NT2/D1 (cell line): Measurements from ENCODE around the gene ELMOD1.

ENCODE experiments used
- DNase-seq: peaks from one replicate; pipeline ENCODE4 v3.0.0-alpha.2; 2011; ENCODE audit warnings: low read depth, low spot score
- H3K27me3 ChIP-seq: 2 replicates; pipeline ENCODE4 v1.6.0; 2011; ENCODE audit warnings: mild to moderate bottlenecking; ENCODE audit not compliant: insufficient read length, insufficient read depth
- H3K36me3 ChIP-seq: 2 replicates; pipeline ENCODE4 v1.6.1; 2011; ENCODE audit warnings: mild to moderate bottlenecking, low read length, mixed read lengths; ENCODE audit not compliant: insufficient read depth, insufficient read length
- H3K4me1 ChIP-seq: 2 replicates; pipeline ENCODE4 v1.5.1; 2011; ENCODE audit not compliant: insufficient read depth, insufficient read length
- H3K4me3 ChIP-seq: 2 replicates; pipeline ENCODE4 v1.5.1; 2011; ENCODE audit warnings: low read depth; ENCODE audit not compliant: insufficient read length
- H3K9ac ChIP-seq: 2 replicates; pipeline ENCODE4 v1.6.0; 2011; ENCODE audit warnings: low read depth; ENCODE audit not compliant: insufficient read length
- H3K9me3 ChIP-seq: 2 replicates; pipeline ENCODE4 v1.5.1; 2011; ENCODE audit warnings: mild to moderate bottlenecking, low read length; ENCODE audit not compliant: insufficient read depth
- SUZ12 ChIP-seq: IDR thresholded peaks from 2 replicates; pipeline ENCODE4 v1.6.1; 2011; ENCODE audit not compliant: insufficient read length, insufficient read depth; ENCODE audit errors: extremely low read depth
- YY1 ChIP-seq: IDR thresholded peaks from 2 replicates; pipeline ENCODE4 v1.6.1; 2011; ENCODE audit not compliant: insufficient read length, insufficient read depth
- ZNF274 ChIP-seq: IDR thresholded peaks from 2 replicates; pipeline ENCODE4 v1.6.1; 2011; ENCODE audit warnings: mild to moderate bottlenecking, low read depth, low read length

Gene ELMOD1

DNA sequence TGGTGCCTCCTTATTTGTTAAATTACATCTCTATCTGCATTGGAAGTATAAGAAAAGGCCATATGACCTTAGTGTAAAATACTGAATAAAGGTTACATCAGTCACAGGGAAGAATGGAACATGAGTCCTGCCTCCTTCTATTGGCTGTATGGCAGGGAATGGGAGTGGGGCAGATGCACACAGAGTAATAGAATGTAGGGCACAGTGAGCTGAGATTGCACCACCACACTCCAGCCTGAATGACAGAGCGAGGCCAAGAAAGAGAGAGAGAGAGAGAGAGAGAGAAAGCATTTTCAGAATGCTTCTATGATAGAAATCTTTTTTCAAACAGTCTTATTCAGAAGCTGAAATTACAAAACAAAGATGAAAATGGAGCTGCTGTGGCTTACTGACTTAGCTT is 62.1 kb downstream of the ELMOD1 start:
- no peak for DNase-seq
- no peaks in the 10 kb centered on the region for H3K4me1 ChIP-seq
- TF ChIP-seq ZNF274 (no peak), YY1 (no peak), SUZ12 (no peak)
- no peaks in the 10 kb centered on the region for H3K9me3 ChIP-seq
- no peak overlapping the region for H3K9ac ChIP-seq
- no peaks in the 10 kb centered on the region for H3K27me3 ChIP-seq
- H3K36me3 ChIP-seq: no peaks in the 10 kb centered on the region
- H3K4me3 ChIP-seq: no peak overlapping the region

DNA sequence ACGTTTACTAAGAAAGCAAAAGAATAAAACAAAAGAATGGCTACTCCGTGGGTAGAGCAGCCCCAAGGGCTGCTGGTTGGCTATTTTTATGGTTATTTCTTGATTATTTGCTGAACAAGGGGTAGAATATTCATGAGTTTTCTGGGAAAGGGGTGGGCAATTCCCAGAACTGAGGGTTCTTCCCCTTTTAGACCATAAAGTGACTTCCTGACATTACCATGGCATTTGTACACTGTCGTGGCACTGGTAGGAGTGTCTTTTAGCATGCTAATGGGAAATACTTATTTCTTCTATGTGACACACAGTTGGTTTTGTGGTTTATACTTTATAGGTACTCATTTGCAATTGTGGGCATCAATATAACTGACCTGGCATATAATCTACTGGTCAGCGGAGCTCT is 64.7 kb downstream of the ELMOD1 start:
- no peak for DNase-seq
- Histone ChIP-seq H3K4me1 (no peaks in the 10 kb centered on the region), H3K9me3 (no peaks in the 10 kb centered on the region), H3K9ac (no peak overlapping the region), H3K27me3 (no peaks in the 10 kb centered on the region), H3K4me3 (no peak overlapping the region), H3K36me3 (no peaks in the 10 kb centered on the region)
- TF ChIP-seq ZNF274: no peak
- no peak for TF ChIP-seq YY1
- TF ChIP-seq SUZ12: no peak

DNA sequence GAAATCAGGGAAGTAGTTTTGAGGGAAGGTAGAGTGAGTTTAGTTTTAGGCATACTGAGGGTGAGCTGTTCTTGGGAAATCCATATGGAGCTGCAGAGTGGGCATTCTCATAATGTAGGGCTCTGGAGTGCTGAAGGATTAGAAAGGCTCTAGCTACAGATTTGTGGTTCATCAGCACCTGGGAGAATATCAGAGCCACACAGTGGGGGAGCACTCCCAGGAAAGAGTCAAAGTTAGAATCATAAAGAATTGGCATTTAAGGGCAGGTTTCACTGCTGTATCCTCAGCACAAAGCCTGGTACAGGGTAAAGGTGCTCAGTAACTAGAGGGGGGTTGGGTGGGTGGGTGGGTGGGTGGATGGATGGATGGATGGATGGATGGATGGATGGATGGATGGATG is 68.4 kb downstream of the ELMOD1 start:
- Histone ChIP-seq H3K27me3 (no peaks in the 10 kb centered on the region), H3K4me3 (no peak overlapping the region), H3K9ac (no peak overlapping the region), H3K36me3 (no peaks in the 10 kb centered on the region), H3K4me1 (no peaks in the 10 kb centered on the region), H3K9me3 (no peaks in the 10 kb centered on the region)
- TF ChIP-seq SUZ12 (no peak), YY1 (no peak), ZNF274 (no peak)
- DNase-seq: no peak

DNA sequence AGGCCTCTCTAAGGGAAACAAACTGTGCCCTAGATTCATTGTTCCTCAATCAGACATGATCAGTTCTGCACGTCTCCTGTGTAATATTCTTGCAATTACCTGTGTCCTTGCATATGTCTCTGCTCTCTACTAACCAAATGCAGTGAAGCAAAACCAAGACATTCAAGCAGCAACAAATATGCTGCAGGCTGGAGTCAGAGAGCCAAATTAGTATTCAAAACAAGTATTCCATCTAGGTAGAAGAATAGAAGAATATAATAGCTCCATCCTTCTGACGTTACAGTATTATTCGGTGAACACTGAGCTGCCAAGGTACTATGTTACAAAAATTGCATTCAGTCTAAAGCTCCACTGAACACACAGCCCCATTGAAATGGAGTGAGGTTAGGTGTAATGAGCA is 69.1 kb downstream of the ELMOD1 start:
- H3K36me3 ChIP-seq: no peaks in the 10 kb centered on the region
- H3K9ac ChIP-seq: no peak overlapping the region
- no peak for DNase-seq
- H3K4me1 ChIP-seq: no peaks in the 10 kb centered on the region
- TF ChIP-seq SUZ12 (no peak), YY1 (no peak), ZNF274 (no peak)
- no peaks in the 10 kb centered on the region for H3K9me3 ChIP-seq
- no peak overlapping the region for H3K4me3 ChIP-seq
- no peaks in the 10 kb centered on the region for H3K27me3 ChIP-seq

DNA sequence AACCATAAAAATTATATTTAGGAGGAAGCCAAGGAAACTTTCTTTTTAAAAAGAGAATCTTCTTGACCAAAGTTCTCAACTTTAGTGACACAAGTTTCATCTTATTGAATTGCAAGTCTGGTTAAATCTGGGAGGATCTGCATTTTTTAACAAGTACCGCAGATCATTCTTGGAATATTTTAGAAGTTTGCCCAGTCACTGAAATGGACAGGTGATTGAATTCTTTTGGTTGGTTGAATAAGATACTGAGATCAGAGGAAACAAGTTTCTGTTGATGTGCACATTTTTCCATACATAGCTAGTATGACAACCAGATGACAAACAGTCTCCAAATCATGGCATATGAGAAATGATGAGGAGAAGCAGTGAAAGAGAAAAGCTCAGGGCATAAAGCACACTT is 70.7 kb downstream of the ELMOD1 start:
- Histone ChIP-seq H3K4me3 (no peak overlapping the region), H3K36me3 (no peaks in the 10 kb centered on the region), H3K9ac (no peak overlapping the region), H3K4me1 (no peaks in the 10 kb centered on the region), H3K27me3 (no peaks in the 10 kb centered on the region), H3K9me3 (no peaks in the 10 kb centered on the region)
- no peak for DNase-seq
- TF ChIP-seq ZNF274 (no peak), SUZ12 (no peak), YY1 (no peak)

DNA sequence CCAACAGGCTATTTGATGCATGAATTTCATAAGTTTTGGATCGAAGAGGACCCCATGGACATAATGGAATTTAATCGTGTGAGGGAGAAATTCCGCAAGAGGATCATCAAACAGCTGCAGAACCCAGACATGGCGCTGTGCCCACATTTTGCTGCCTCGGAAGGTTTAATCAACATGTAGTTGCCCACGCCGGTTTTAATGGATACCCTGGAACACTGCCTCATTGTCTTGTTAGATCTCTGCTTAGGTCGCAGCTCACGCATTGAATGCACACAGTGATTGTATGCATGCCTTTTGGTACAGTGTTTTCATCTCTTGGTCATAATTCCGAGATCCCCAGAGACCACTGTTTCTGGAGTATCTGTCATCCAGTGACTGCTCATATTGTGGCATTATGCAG is 74.1 kb downstream of the ELMOD1 start:
- H3K4me1 ChIP-seq: no peaks in the 10 kb centered on the region
- no peak for DNase-seq
- H3K9ac ChIP-seq: no peak overlapping the region
- no peaks in the 10 kb centered on the region for H3K36me3 ChIP-seq
- H3K4me3 ChIP-seq: no peak overlapping the region
- no peak for TF ChIP-seq SUZ12
- TF ChIP-seq ZNF274: no peak
- TF ChIP-seq YY1: no peak
- H3K27me3 ChIP-seq: no peaks in the 10 kb centered on the region
- no peaks in the 10 kb centered on the region for H3K9me3 ChIP-seq

DNA sequence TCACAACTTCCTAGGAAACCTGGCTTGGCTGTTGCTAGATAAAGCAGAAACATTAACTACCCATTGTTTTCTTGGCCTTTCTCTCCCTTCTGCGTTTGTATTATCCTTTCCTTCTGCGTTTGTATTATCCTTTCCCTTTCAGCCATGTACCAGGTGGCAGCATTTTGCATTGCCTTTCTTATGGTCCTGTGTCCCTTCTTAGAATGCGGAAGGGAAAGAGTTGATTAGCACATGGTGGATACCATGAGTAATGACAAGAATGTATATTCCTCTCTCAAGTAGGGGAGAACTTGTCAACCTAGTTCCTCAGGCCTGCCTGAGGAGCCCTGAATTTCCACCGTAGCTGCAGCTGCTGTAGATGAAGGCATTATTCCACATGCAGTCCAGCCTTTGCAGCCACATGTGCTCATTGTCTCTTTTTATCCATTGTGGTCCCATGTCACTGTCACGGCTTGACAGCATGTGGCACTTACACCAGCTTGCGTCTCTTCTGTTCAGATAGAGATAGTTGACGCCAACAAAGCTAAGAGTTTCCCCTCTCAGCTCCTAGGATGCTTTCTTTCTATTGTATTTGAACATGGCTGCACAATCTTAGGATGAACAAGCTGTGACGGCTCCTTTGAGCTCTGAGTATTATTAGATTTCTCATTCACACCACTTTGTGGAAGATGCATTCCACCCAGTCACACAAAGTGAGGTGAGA is 76.1 kb downstream of the ELMOD1 start:
- H3K4me3 ChIP-seq: no peak overlapping the region
- no peak for TF ChIP-seq YY1
- TF ChIP-seq ZNF274: no peak
- no peak for TF ChIP-seq SUZ12
- H3K9ac ChIP-seq: no peak overlapping the region
- H3K27me3 ChIP-seq: no peaks in the 10 kb centered on the region
- no peaks in the 10 kb centered on the region for H3K9me3 ChIP-seq
- no peak for DNase-seq
- H3K36me3 ChIP-seq: no peaks in the 10 kb centered on the region
- H3K4me1 ChIP-seq: no peaks in the 10 kb centered on the region

DNA sequence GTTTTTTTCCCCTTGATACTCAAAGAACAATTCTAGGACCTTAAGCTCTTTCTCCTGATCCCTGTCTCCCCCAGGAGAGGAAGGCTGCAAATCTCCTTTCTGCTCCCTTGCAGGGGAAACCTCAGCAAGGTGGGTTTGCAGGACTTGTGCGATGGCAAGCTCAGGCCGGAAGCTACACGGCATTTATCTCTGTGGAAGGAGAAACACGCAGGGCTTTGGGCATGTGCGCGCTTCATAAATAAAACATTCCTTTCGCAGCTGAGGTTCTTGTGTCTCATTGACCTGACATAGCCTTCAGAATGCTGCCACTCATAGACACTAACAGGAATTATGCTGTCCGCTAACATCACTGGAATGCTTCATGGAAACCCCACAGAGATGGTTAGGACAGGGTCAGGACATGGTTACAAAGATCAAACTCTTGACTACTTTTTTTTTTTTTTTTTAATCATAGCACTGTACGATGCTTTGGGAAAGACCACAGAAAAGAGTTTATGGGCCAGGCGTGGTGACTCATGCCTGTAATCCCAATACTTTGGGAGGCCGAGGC is 78.3 kb downstream of the ELMOD1 start:
- Histone ChIP-seq H3K9ac (no peak overlapping the region), H3K9me3 (no peaks in the 10 kb centered on the region), H3K4me3 (no peak overlapping the region), H3K4me1 (no peaks in the 10 kb centered on the region), H3K36me3 (no peaks in the 10 kb centered on the region), H3K27me3 (no peaks in the 10 kb centered on the region)
- no peak for DNase-seq
- TF ChIP-seq SUZ12 (no peak), YY1 (no peak), ZNF274 (no peak)
